Esophagus (tissue), 2 donors: ENCODE results near the gene S100A9. TPM values are rescaled to one million over a fixed set of nuclear protein-coding genes. Genes with fewer than 3 reads are reported as not detected.

Experiments
- polyA plus RNA-seq, 2 donors: library from polyadenylated mRNA; stranded (reverse); fragments of 200-250 nt; gene quantifications; one replicate each; pipeline ENCODE4 v1.2.3, GENCODE V29; 2013
- donor health status: healthy with polysubstance abuse.
- donor health status: Bipolar disorder and iron deficiency.

S100A9 gene
- polyA plus RNA-seq, 2 donors, result 47,233 to 60,368 TPM

Other genes with a start within 250 kb of the S100A9 start
- 100 to 1,000 TPM; 104 to 135 TPM for gene SPRR2F, start 244.3 kb upstream of the S100A9 start, polyA plus RNA-seq
- 1 to 10 TPM in 1 of 2 donors, under 1 TPM in 1; 0.49 to 2.0 TPM for gene SPRR2G, start 207.0 kb upstream of the S100A9 start, polyA plus RNA-seq
- gene LELP1, start 154.4 kb upstream of the S100A9 start, polyA plus RNA-seq, result not detected
- not detected for gene PRR9, start 140.3 kb upstream of the S100A9 start, polyA plus RNA-seq
- gene LORICRIN, start 98.2 kb upstream of the S100A9 start, polyA plus RNA-seq, result under 1 TPM in 1 of 2 donors, not detected in 1; 0.28 TPM
- gene PGLYRP3, start 44.9 kb upstream of the S100A9 start, polyA plus RNA-seq, result 10 to 100 TPM in 1 of 2 donors, 1 to 10 TPM in 1; 9.9 to 21.5 TPM
- gene PGLYRP4, start 9.0 kb upstream of the S100A9 start, polyA plus RNA-seq, result 1 to 10 TPM; 3.1 to 3.3 TPM
- gene S100A12, start 17.8 kb downstream of the S100A9 start, polyA plus RNA-seq, result 100 to 1,000 TPM in 1 of 2 donors, 10 to 100 TPM in 1; 67.2 to 222 TPM
- over 10,000 TPM; 44,360 to 65,887 TPM for gene S100A8, start 33.2 kb downstream of the S100A9 start, polyA plus RNA-seq
- 1 to 10 TPM in 1 of 2 donors, under 1 TPM in 1; 0.02 to 1.3 TPM for gene S100A7A, start 58.7 kb downstream of the S100A9 start, polyA plus RNA-seq
- gene S100A7, start 102.8 kb downstream of the S100A9 start, polyA plus RNA-seq, result 100 to 1,000 TPM; 115 to 689 TPM
- gene S100A6, start 178.1 kb downstream of the S100A9 start, polyA plus RNA-seq, result 1,000 to 10,000 TPM in 1 of 2 donors, 100 to 1,000 TPM in 1; 936 to 2,978 TPM
- gene S100A5, start 183.1 kb downstream of the S100A9 start, polyA plus RNA-seq, result under 1 TPM in 1 of 2 donors, not detected in 1; 0.11 TPM
- 100 to 1,000 TPM; 145 to 249 TPM for gene S100A4, start 188.0 kb downstream of the S100A9 start, polyA plus RNA-seq
- gene S100A3, start 191.4 kb downstream of the S100A9 start, polyA plus RNA-seq, result 10 to 100 TPM; 10.2 to 27.5 TPM
- 1,000 to 10,000 TPM; 2,831 to 3,591 TPM for gene S100A2, start 208.0 kb downstream of the S100A9 start, polyA plus RNA-seq